ENCODE data around the gene PRKG1.

The PRKG1 gene

GRCh38 chr10:51075873-51076229 lies 1.6 kb downstream of the PRKG1 start:
- no peak for TF ChIP-seq CTCF (conservative IDR thresholded peaks at IDR 0.05; ENCODE audit: low read length)
- TF ChIP-seq EZH2phosphoT487 (IDR thresholded peaks at IDR 0.05; ENCODE audit: borderline replicate concordance), result no peak
- Histone ChIP-seq H2AFZ (ENCODE audit: low read length) (no peak overlapping the region), H3F3A (ENCODE audit: low read depth) (no peaks in the 10 kb centered on the region), H4K20me1 (ENCODE audit: insufficient read depth, low read length, poor library complexity, severe bottlenecking) (no peaks in the 10 kb centered on the region), H3K79me2 (ENCODE audit: insufficient read depth, low read length) (no peaks in the 10 kb centered on the region), H3K36me3 (ENCODE audit: insufficient read depth, low read length) (no peaks in the 10 kb centered on the region), H3K9ac (ENCODE audit: low read depth, low read length, poor library complexity, severe bottlenecking) (no peak overlapping the region), H3K9me2 (replicated peaks; ENCODE audit: low read depth, low read length) (no peaks in the 10 kb centered on the region), H3K4me3 (ENCODE audit: low read length, poor library complexity, severe bottlenecking) (no peak overlapping the region), H3K4me1 (ENCODE audit: insufficient read depth, low read length, poor library complexity, severe bottlenecking) (no peaks in the 10 kb centered on the region), H3K9me3 (ENCODE audit: insufficient read depth, low read depth, low read length) (no peaks in the 10 kb centered on the region), H3K27me3 (ENCODE audit: insufficient read depth, low read length, poor library complexity, severe bottlenecking) (no peaks in the 10 kb centered on the region), H3K4me2 (ENCODE audit: low read depth, low read length, poor library complexity, severe bottlenecking) (no peak overlapping the region)

- Histone ChIP-seq H3F3A (ENCODE audit: low read depth) (no peaks in the 10 kb centered on the region), H3K79me2 (ENCODE audit: insufficient read depth, low read length) (no peaks in the 10 kb centered on the region), H4K20me1 (ENCODE audit: insufficient read depth, low read length, poor library complexity, severe bottlenecking) (no peaks in the 10 kb centered on the region), H3K4me1 (ENCODE audit: insufficient read depth, low read length, poor library complexity, severe bottlenecking) (no peaks in the 10 kb centered on the region), H3K4me2 (ENCODE audit: low read depth, low read length, poor library complexity, severe bottlenecking) (no peak overlapping the region), H3K9me3 (ENCODE audit: insufficient read depth, low read depth, low read length) (no peaks in the 10 kb centered on the region), H3K27me3 (ENCODE audit: insufficient read depth, low read length, poor library complexity, severe bottlenecking) (no peaks in the 10 kb centered on the region), H3K36me3 (ENCODE audit: insufficient read depth, low read length) (no peaks in the 10 kb centered on the region), H3K4me3 (ENCODE audit: low read length, poor library complexity, severe bottlenecking) (no peak overlapping the region), H2AFZ (ENCODE audit: low read length) (no peak overlapping the region), H3K9ac (ENCODE audit: low read depth, low read length, poor library complexity, severe bottlenecking) (no peak overlapping the region), H3K9me2 (replicated peaks; ENCODE audit: low read depth, low read length) (no peaks in the 10 kb centered on the region)
- TF ChIP-seq EZH2phosphoT487 (IDR thresholded peaks at IDR 0.05; ENCODE audit: borderline replicate concordance) (no peak), CTCF (conservative IDR thresholded peaks at IDR 0.05; ENCODE audit: low read length) (no peak)
Observed at GRCh38 chr10:51076299-51076841, 2.1 kb downstream of the PRKG1 start.

GRCh38 chr10:51077074-51077473 lies 2.8 kb downstream of the PRKG1 start:
- TF ChIP-seq CTCF (conservative IDR thresholded peaks at IDR 0.05; ENCODE audit: low read length) (no peak), EZH2phosphoT487 (IDR thresholded peaks at IDR 0.05; ENCODE audit: borderline replicate concordance) (no peak)
- no peak overlapping the region for H3K4me2 ChIP-seq (ENCODE audit: low read depth, low read length, poor library complexity, severe bottlenecking)

More at GRCh38 chr10:51077074-51077473, 2.8 kb downstream of the PRKG1 start:
- H3K9me2 ChIP-seq (replicated peaks; ENCODE audit: low read depth, low read length), result no peaks in the 10 kb centered on the region
- H2AFZ ChIP-seq (ENCODE audit: low read length), result no peak overlapping the region
- no peaks in the 10 kb centered on the region for H3K9me3 ChIP-seq (ENCODE audit: insufficient read depth, low read depth, low read length)
- H3K79me2 ChIP-seq (ENCODE audit: insufficient read depth, low read length), result no peaks in the 10 kb centered on the region
- no peaks in the 10 kb centered on the region for H4K20me1 ChIP-seq (ENCODE audit: insufficient read depth, low read length, poor library complexity, severe bottlenecking)
- no peaks in the 10 kb centered on the region for H3K4me1 ChIP-seq (ENCODE audit: insufficient read depth, low read length, poor library complexity, severe bottlenecking)
- H3K4me3 ChIP-seq (ENCODE audit: low read length, poor library complexity, severe bottlenecking), result no peak overlapping the region
- H3F3A ChIP-seq (ENCODE audit: low read depth), result no peaks in the 10 kb centered on the region
- no peaks in the 10 kb centered on the region for H3K27me3 ChIP-seq (ENCODE audit: insufficient read depth, low read length, poor library complexity, severe bottlenecking)
- H3K36me3 ChIP-seq (ENCODE audit: insufficient read depth, low read length), result no peaks in the 10 kb centered on the region
- H3K9ac ChIP-seq (ENCODE audit: low read depth, low read length, poor library complexity, severe bottlenecking), result no peak overlapping the region

All from Loucy (cell line).